ENCODE data around the gene RPS15A.
"Not testable (repeated sequence)": the region's sequence is repeated elsewhere in the genome, so short reads cannot be mapped to it uniquely, and the experiment has no call there.

Gene RPS15A

DNA sequence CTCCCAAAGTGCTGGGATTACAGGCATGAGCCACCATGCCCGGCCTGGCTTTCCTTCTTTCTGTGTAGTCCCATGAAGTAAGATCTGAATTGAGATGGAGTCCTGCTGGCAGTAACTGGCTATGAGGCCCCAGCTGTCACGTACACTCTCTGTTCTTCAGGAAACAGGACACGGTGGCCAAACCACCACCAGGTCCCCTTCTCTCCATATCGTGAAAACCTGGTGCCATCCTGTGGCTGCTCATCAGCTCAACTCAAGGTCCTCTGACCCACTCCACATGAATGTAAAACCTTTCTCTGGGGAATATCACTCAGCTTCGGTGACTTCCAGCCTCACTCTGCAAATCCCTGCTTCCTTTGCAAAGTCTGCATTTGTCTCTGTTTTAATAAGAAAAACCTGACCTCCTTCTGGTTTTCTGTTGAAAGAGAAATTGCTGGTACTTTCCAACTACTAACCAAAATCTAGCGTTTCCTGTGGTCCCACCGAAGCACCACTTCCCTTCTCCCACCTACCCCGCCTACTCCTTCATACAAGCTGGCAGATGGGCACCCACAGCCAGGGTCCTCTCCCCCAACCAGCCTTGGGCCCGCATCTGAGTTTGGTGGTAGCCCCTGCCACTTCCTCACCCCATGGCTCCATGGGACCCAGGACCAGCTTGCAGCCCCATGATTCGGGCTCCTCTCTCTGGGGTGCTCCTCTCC, 32.0 kb downstream of the RPS15A start:
- H3K27me3 ChIP-seq (ENCODE audit: control insufficient read depth in 1 of 2, insufficient read depth in 2 of 2, low read length in 2 of 2); H3K4me3 ChIP-seq (ENCODE audit: low read depth in 1 of 2, low read length in 2 of 2); H3K9ac ChIP-seq (ENCODE audit: low read depth in 1 of 2, low read length in 2 of 2); H3K9me3 ChIP-seq (ENCODE audit: control insufficient read depth in 1 of 2, low read length in 2 of 2); H3K36me3 ChIP-seq (ENCODE audit: control insufficient read depth in 1 of 2, insufficient read depth in 2 of 2, low read length in 2 of 2); H3K27ac ChIP-seq (ENCODE audit: low read depth, low read length); H3K4me1 ChIP-seq (ENCODE audit: control insufficient read depth in 1 of 2, insufficient read depth in 2 of 2, low read length in 2 of 2): not testable (repeated sequence)

DNA sequence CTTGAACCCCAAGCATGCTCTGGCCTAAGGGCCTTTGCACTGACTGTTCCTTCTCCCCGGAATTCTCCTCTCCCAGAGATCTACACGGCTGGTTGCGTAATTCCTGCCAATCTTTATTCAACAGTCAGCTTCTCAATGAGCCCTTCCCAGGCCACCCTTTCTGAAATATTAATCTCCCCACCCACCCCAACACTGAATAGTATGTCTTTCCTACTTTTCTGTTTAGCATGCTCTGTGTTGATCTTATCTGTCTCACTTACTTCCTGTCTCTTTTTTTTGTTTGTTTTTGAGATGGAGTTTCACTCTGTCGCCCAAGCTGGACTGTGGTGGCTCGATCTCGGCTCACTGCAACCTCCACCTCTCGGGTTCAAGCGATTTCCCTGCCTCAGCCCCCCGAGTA, 33.5 kb downstream of the RPS15A start:
- H3K36me3 ChIP-seq (ENCODE audit: control insufficient read depth in 1 of 2, insufficient read depth in 2 of 2, low read length in 2 of 2); H3K9me3 ChIP-seq (ENCODE audit: control insufficient read depth in 1 of 2, low read length in 2 of 2); H3K9ac ChIP-seq (ENCODE audit: low read depth in 1 of 2, low read length in 2 of 2); H3K27ac ChIP-seq (ENCODE audit: low read depth, low read length); H3K4me1 ChIP-seq (ENCODE audit: control insufficient read depth in 1 of 2, insufficient read depth in 2 of 2, low read length in 2 of 2); H3K4me3 ChIP-seq (ENCODE audit: low read depth in 1 of 2, low read length in 2 of 2); H3K27me3 ChIP-seq (ENCODE audit: control insufficient read depth in 1 of 2, insufficient read depth in 2 of 2, low read length in 2 of 2): not testable (repeated sequence)

DNA sequence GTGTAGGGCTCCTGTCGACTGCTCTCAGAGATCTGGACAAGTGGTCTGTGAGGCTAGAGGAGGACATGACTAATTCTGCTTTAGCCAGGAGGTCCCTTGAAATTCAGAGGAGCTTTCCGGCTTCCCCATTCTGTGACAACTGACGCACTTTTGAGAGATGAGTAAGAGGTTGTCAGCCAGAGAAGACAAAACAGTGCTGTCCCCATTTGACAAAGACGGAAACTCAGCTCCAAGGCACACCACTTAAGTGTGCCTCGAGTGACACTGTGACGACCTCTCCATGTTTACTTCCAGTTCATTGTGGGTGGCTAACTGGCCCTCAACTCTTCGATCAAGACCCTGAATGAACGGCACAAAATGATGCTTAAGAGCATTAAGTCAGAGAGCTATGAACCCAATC, 47.3 kb downstream of the RPS15A start:
- not testable (repeated sequence) for H3K27ac ChIP-seq (ENCODE audit: low read depth, low read length); H3K27me3 ChIP-seq (ENCODE audit: control insufficient read depth in 1 of 2, insufficient read depth in 2 of 2, low read length in 2 of 2); H3K36me3 ChIP-seq (ENCODE audit: control insufficient read depth in 1 of 2, insufficient read depth in 2 of 2, low read length in 2 of 2); H3K4me3 ChIP-seq (ENCODE audit: low read depth in 1 of 2, low read length in 2 of 2); H3K9me3 ChIP-seq (ENCODE audit: control insufficient read depth in 1 of 2, low read length in 2 of 2); H3K4me1 ChIP-seq (ENCODE audit: control insufficient read depth in 1 of 2, insufficient read depth in 2 of 2, low read length in 2 of 2); H3K9ac ChIP-seq (ENCODE audit: low read depth in 1 of 2, low read length in 2 of 2)

DNA sequence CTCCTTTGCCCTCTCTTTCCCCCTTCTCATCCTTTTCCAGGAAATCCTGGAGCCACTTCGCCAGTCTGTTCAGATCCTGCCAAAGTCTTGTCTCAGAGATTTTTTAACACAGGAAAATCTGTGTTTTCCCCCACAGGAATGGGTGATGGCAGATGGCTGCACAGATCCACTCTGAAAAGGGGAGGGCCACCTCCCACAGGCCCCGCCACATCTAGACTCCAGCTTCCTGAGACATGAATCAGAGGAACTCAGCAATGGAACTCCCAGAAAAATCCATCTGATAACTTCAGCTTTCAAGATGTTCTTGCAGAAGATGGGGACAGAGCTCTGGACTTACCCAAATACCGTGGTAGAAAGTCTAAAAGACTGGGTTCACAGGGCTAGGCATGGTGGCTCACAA, 50.1 kb downstream of the RPS15A start:
- H3K27ac ChIP-seq (ENCODE audit: low read depth, low read length); H3K4me1 ChIP-seq (ENCODE audit: control insufficient read depth in 1 of 2, insufficient read depth in 2 of 2, low read length in 2 of 2): not testable (repeated sequence)

DNA sequence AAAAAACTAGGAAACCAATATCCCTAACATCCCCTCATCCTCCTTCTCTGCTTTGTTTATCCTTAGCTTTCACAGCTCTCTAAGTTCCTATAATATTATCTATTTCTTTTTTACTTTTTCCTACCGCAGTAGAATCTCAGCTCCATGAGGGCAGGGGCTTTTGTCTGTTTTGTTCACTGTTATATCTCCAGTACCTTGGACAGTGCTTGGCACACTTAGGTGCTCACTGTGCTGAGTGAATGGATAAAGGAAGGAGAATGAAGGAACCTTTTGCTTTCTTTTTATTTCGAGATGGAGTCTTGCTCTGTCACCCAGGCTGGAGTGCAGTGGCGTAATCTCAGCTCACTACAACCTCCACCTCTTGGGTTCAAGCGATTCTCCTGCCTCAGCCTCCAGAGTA, 51.4 kb downstream of the RPS15A start:
- not testable (repeated sequence) for H3K27me3 ChIP-seq (ENCODE audit: control insufficient read depth in 1 of 2, insufficient read depth in 2 of 2, low read length in 2 of 2); H3K27ac ChIP-seq (ENCODE audit: low read depth, low read length); H3K4me1 ChIP-seq (ENCODE audit: control insufficient read depth in 1 of 2, insufficient read depth in 2 of 2, low read length in 2 of 2); H3K9ac ChIP-seq (ENCODE audit: low read depth in 1 of 2, low read length in 2 of 2); H3K9me3 ChIP-seq (ENCODE audit: control insufficient read depth in 1 of 2, low read length in 2 of 2); H3K36me3 ChIP-seq (ENCODE audit: control insufficient read depth in 1 of 2, insufficient read depth in 2 of 2, low read length in 2 of 2); H3K4me3 ChIP-seq (ENCODE audit: low read depth in 1 of 2, low read length in 2 of 2)

More for the DNA sequence above, 50.1 kb downstream of the RPS15A start:
- not testable (repeated sequence) for H3K9ac ChIP-seq (ENCODE audit: low read depth in 1 of 2, low read length in 2 of 2); H3K4me3 ChIP-seq (ENCODE audit: low read depth in 1 of 2, low read length in 2 of 2); H3K9me3 ChIP-seq (ENCODE audit: control insufficient read depth in 1 of 2, low read length in 2 of 2); H3K27me3 ChIP-seq (ENCODE audit: control insufficient read depth in 1 of 2, insufficient read depth in 2 of 2, low read length in 2 of 2); H3K36me3 ChIP-seq (ENCODE audit: control insufficient read depth in 1 of 2, insufficient read depth in 2 of 2, low read length in 2 of 2)

DNA sequence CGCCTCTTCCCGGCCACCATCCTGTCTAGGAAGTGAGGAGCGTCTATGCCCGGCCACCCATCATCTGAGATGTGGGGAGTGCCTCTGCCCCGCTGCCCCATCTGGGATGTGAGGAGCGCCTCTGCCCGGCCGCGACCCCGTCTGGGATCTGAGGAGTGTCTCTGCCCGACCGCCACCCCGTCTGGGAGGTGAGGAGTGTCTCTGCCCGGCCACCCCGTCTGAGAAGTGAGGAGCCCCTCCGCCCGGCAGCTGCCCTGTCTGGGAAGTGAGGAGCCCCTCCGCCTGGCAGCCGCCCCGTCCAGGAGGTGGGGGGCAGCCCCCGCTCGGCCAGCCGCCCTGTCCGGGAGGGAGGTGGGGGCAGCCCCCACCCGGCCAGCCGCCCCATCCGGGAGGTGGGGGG, 55.9 kb downstream of the RPS15A start:
- not testable (repeated sequence) for H3K4me3 ChIP-seq (ENCODE audit: low read depth in 1 of 2, low read length in 2 of 2); H3K9me3 ChIP-seq (ENCODE audit: control insufficient read depth in 1 of 2, low read length in 2 of 2); H3K9ac ChIP-seq (ENCODE audit: low read depth in 1 of 2, low read length in 2 of 2); H3K27ac ChIP-seq (ENCODE audit: low read depth, low read length); H3K27me3 ChIP-seq (ENCODE audit: control insufficient read depth in 1 of 2, insufficient read depth in 2 of 2, low read length in 2 of 2); H3K36me3 ChIP-seq (ENCODE audit: control insufficient read depth in 1 of 2, insufficient read depth in 2 of 2, low read length in 2 of 2); H3K4me1 ChIP-seq (ENCODE audit: control insufficient read depth in 1 of 2, insufficient read depth in 2 of 2, low read length in 2 of 2)
